ENCODE data around the gene HSPB6.

- no peak for TF ChIP-seq CTCF (IDR thresholded peaks at IDR 0.05; ENCODE audit: insufficient read depth, low read depth, low read length)
- TF ChIP-seq EZH2 (IDR thresholded peaks at IDR 0.05; ENCODE audit: insufficient read depth, low read length) = no peak
Measured at GRCh38 chr19:35781650-35782049, 24.8 kb upstream of the HSPB6 start.

All from astrocyte (in vitro differentiated cells and primary cell).